ENCODE data around the gene ASB16. TPM values are rescaled to one million over a fixed set of nuclear protein-coding genes. Genes with fewer than 3 reads are reported as not detected.
A peak's percentile ranks its signal among the peaks of the same experiment; 100 is the strongest.

ASB16 gene
- total and polyA plus RNA-seq, 7 donors = 1.1 to 43.4 (median 17.0) TPM

DNA sequence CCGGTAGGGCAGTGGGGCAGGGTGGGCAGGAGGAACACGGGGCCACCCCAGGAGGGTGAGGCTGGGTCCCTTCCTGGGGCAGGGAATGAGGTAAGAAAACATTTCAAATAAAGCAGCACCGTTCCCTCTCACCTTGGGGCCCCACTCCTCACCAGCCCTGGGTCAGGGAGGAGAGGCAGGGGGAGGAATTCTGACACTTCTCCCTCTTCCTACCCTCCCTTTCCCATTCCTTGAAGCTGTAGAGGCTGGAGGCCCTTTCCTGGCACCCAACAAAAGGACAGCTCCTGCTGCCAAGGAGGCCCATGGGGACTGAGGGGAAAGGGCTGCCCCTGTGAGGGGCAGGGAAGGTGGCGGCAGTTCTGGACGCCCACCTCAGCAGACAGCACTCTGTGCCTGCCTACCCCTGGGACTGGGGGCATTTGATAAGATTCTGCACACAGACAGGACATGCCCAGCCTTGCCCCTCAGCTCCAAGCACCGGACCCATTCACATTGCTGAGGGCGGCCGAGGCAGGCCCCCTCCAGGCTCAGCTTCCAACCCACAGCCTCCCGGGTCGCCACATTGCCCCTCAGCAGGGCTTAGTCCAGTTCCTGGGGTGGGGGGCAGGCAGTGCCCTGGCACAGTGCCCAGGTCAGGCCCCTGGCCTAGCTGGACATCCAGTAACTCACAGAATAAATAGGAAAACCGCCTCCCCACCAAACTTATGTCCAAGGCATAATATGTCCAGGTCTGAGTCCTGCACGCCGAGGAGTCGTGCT, 23.0 kb downstream of the ASB16 start:
- WGBS, 3 donors = 90 to 92% (median 91%) methylated on average over 14 of the region's 14 CpGs
- intact Hi-C loops (cut with DNase I) = no loop called here
- H3K27me3 ChIP-seq (ENCODE audit: insufficient read depth in 3 of 3, low read length in 2 of 3) = no peaks in the 10 kb centered on the region
- DNase-seq (peak in 1 of 2 donors; percentile 55), ATAC-seq (no peak)
- H3K4me1 ChIP-seq = no peaks in the 10 kb centered on the region
- no peak overlapping the region for H3K27ac ChIP-seq
- no peaks in the 10 kb centered on the region for H3K9me3 ChIP-seq
- peaks cover 5 to 84% of the 10 kb centered on the region in 2 donors for H3K36me3 ChIP-seq (ENCODE audit: insufficient read depth in 1 of 2, low read depth in 1 of 2)
- no peak overlapping the region for H3K4me3 ChIP-seq
- TF ChIP-seq, protein P1, sequence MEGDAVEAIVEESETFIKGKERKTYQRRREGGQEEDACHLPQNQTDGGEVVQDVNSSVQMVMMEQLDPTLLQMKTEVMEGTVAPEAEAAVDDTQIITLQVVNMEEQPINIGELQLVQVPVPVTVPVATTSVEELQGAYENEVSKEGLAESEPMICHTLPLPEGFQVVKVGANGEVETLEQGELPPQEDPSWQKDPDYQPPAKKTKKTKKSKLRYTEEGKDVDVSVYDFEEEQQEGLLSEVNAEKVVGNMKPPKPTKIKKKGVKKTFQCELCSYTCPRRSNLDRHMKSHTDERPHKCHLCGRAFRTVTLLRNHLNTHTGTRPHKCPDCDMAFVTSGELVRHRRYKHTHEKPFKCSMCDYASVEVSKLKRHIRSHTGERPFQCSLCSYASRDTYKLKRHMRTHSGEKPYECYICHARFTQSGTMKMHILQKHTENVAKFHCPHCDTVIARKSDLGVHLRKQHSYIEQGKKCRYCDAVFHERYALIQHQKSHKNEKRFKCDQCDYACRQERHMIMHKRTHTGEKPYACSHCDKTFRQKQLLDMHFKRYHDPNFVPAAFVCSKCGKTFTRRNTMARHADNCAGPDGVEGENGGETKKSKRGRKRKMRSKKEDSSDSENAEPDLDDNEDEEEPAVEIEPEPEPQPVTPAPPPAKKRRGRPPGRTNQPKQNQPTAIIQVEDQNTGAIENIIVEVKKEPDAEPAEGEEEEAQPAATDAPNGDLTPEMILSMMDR (IDR thresholded peaks at IDR 0.05) = no peak

DNA sequence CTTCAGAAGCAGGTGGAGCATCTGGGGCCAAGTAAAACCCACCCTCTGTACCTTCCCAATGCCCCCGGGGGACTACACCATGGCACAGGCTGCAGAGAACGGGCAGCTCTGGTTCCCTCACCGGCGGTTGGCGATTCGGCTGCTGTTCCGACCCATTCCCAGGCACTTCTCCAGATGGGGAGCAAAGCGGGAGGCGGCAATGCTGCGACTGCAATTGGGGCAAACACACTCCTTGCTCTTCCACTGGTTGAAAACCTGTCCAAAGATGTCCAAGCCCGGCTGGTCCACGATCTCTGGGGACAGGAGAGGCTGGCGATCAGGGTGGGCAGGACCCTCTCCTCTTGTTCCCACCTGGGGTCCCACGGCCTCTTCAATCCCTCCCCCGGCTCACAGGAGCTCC, 26.6 kb downstream of the ASB16 start:
- H3K9me3 ChIP-seq = no peaks in the 10 kb centered on the region
- no peak overlapping the region for H3K4me3 ChIP-seq
- H3K4me1 ChIP-seq = peaks cover 3% of the 10 kb centered on the region
- H3K36me3 ChIP-seq (ENCODE audit: insufficient read depth in 1 of 2, low read depth in 1 of 2) = peaks cover 5 to 55% of the 10 kb centered on the region in 2 donors
- TF ChIP-seq, protein P1 (IDR thresholded peaks at IDR 0.05) = no peak
- intact Hi-C loops (cut with DNase I) = no loop called here
- no peaks in the 10 kb centered on the region for H3K27me3 ChIP-seq (ENCODE audit: insufficient read depth in 3 of 3, low read length in 2 of 3)
- DNase-seq = peak in 1 of 2 donors; percentile 48
- 84 to 90% (median 85%) methylated on average over 15 of the region's 15 CpGs for WGBS, 3 donors
- no peak for ATAC-seq
- H3K27ac ChIP-seq = no peak overlapping the region

DNA sequence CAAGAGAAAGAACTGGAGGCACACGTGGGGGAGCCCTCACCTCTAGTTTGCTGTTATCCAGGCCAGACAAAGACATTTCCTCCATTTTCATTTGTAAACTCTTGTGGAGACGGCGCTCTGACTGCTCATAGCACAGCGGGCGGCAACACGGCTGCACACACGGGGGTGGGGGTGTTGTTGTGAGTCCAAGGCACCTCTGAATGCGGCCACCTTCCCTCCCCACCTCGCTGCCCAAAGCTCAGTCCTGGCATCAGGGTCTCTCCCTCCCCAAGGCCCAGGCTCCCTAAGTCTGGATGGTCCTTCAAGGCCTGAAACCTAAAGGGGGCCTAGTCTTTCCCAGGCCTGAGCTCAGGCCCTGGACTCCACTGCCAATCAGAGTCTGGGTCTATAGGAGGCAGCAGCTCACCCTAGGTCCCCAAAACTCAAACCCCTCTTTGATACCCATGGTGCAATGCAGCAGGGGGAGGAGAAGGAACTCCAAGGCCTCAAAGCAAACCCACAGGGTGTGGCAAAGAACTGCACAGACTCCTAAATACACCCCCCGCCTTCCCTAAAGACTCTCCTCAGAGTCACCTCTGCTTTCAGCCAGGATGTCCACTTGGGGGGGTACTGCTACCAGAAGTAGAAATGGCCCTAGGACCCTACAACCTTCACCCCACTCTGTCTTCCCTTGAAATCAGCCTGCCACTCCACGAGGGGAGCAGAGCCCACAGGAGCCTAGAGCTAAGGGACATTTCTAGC, 27.6 kb downstream of the ASB16 start:
- peak overlapping the region; percentile 93 for H3K27ac ChIP-seq
- H3K9me3 ChIP-seq = no peaks in the 10 kb centered on the region
- DNase-seq (peak in 1 of 2 donors; percentile 53), ATAC-seq (no peak)
- peaks cover 4% of the 10 kb centered on the region for H3K4me1 ChIP-seq
- WGBS, 3 donors = 65 to 68% (median 66%) methylated on average over 11 of the region's 11 CpGs
- TF ChIP-seq, protein P1 (IDR thresholded peaks at IDR 0.05) = no peak
- H3K4me3 ChIP-seq = peak overlapping the region; percentile 87
- H3K36me3 ChIP-seq (ENCODE audit: insufficient read depth in 1 of 2, low read depth in 1 of 2) = peaks cover 5 to 46% of the 10 kb centered on the region in 2 donors
- H3K27me3 ChIP-seq (ENCODE audit: insufficient read depth in 3 of 3, low read length in 2 of 3) = no peaks in the 10 kb centered on the region
- intact Hi-C loops (cut with DNase I) = no loop called here

DNA sequence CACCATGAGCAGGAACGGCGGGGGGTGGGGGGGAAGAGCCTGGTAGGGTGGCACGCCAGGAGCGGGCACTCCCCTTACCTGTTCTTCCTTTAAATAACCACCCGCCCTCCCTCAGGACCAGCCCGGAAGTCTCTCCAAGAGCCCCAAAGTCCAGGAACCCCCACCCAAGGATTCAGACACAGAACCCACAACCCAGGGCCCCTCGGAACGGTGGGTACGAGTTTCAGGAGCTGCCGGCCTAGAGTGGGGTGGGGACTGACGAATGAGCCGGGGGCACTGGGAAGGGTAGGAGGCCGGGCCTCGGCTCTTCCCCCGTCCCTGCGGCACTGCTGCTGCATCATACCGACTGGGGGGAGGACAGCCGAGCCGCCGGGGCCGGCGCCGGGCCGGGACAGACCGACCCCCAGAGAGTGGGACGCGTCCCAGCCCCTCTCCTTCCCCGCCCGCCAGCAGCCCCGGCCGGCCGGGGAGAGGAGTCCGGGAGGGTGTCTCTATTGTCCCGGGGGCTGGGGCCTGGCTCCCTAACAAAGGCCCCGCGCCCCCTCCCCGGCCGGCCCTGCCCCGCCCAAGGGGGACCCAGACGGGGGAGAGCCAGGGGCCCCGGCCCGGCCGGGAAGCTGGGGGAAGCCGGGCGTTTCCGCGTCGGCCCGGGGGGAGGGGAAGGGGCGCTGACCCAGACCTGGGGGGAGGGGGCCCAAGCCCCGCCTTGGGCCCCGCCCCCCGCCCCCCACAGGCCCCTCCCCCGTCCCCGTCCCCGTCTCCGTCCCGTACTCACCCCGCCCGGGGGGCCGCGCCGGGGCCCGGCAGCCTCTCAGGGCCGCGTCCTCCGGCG, 28.4 kb downstream of the ASB16 start:
- H3K27me3 ChIP-seq (ENCODE audit: insufficient read depth in 3 of 3, low read length in 2 of 3) = no peaks in the 10 kb centered on the region
- intact Hi-C loops (cut with DNase I) = no loop called here
- peak overlapping the region; percentile 87 for H3K4me3 ChIP-seq
- DNase-seq = peak; percentile 68 to 80
- WGBS, 3 donors = 2 to 6% (median 2%) methylated on average over 17 to 66 of the region's 68 CpGs
- peak; percentile 7 to 36 (median 30) for ATAC-seq
- H3K36me3 ChIP-seq (ENCODE audit: insufficient read depth in 1 of 2, low read depth in 1 of 2) = peaks cover 5 to 38% of the 10 kb centered on the region in 2 donors
- H3K9me3 ChIP-seq = no peaks in the 10 kb centered on the region
- H3K27ac ChIP-seq = peak overlapping the region; percentile 93
- TF ChIP-seq, protein P1 (IDR thresholded peaks at IDR 0.05) = no peak
- peaks cover 7% of the 10 kb centered on the region for H3K4me1 ChIP-seq

All from psoas muscle (tissue), 8 donors.